Measurements from ENCODE around the gene LAPTM4A. TPM values are rescaled to one million over a fixed set of nuclear protein-coding genes. Genes with fewer than 3 reads are reported as not detected.

Gene LAPTM4A
- total and polyA plus RNA-seq, 2 donors from 2014 or later = 330 to 365 TPM

GRCh38 chr2:20080839-20081415 is 29.5 kb upstream of the LAPTM4A start:
- Histone ChIP-seq H3K9ac (ENCODE audit: low read length in 3 of 3) (no peak overlapping the region), H3K27me3 (ENCODE audit: control insufficient read depth, insufficient read depth, low read length) (no peaks in the 10 kb centered on the region), H3K9me3 (ENCODE audit: control insufficient read depth in 2 of 3, insufficient read depth in 1 of 3, low read length in 3 of 3) (peaks cover 0 to 3% (median 0%) of the 10 kb centered on the region in 3 donors), H3K4me1 (ENCODE audit: control insufficient read depth in 2 of 3, insufficient read depth in 2 of 3, low read depth in 1 of 3, low read length in 3 of 3) (no peaks in the 10 kb centered on the region), H3K36me3 (ENCODE audit: control insufficient read depth in 2 of 3, insufficient read depth in 3 of 3, low read length in 3 of 3) (no peaks in the 10 kb centered on the region), H3K27ac (ENCODE audit: low read depth in 2 of 2, low read length in 2 of 2) (no peak overlapping the region), H3K4me3 (ENCODE audit: low read length in 3 of 3) (no peak overlapping the region)
- TF ChIP-seq CTCF (IDR thresholded peaks at IDR 0.05; ENCODE audit: borderline replicate concordance, extremely low read depth, insufficient read depth) = no peak
- peak in 4 of 5 donors; percentile 68 to 82 (median 77) for DNase-seq
- FAIRE-seq = no peak
- intact Hi-C loops (cut with DNase I) = no loop called here

GRCh38 chr2:20080428-20080827 is 29.0 kb upstream of the LAPTM4A start:
- H3K36me3 ChIP-seq (ENCODE audit: control insufficient read depth in 2 of 3, insufficient read depth in 3 of 3, low read length in 3 of 3) = no peaks in the 10 kb centered on the region
- no peaks in the 10 kb centered on the region for H3K4me1 ChIP-seq (ENCODE audit: control insufficient read depth in 2 of 3, insufficient read depth in 2 of 3, low read depth in 1 of 3, low read length in 3 of 3)
- intact Hi-C loops (cut with DNase I) = no loop called here
- H3K4me3 ChIP-seq (ENCODE audit: low read length in 3 of 3) = no peak overlapping the region
- FAIRE-seq = no peak
- no peak overlapping the region for H3K27ac ChIP-seq (ENCODE audit: low read depth in 2 of 2, low read length in 2 of 2)
- peaks cover 0 to 3% (median 0%) of the 10 kb centered on the region in 3 donors for H3K9me3 ChIP-seq (ENCODE audit: control insufficient read depth in 2 of 3, insufficient read depth in 1 of 3, low read length in 3 of 3)
- no peaks in the 10 kb centered on the region for H3K27me3 ChIP-seq (ENCODE audit: control insufficient read depth, insufficient read depth, low read length)
- no peak for TF ChIP-seq CTCF (IDR thresholded peaks at IDR 0.05; ENCODE audit: borderline replicate concordance, extremely low read depth, insufficient read depth)
- H3K9ac ChIP-seq (ENCODE audit: low read length in 3 of 3) = no peak overlapping the region
- DNase-seq = no peak

GRCh38 chr2:20079546-20080115 is 28.2 kb upstream of the LAPTM4A start:
- Histone ChIP-seq H3K4me1 (ENCODE audit: control insufficient read depth in 2 of 3, insufficient read depth in 2 of 3, low read depth in 1 of 3, low read length in 3 of 3) (no peaks in the 10 kb centered on the region), H3K4me3 (ENCODE audit: low read length in 3 of 3) (no peak overlapping the region), H3K27me3 (ENCODE audit: control insufficient read depth, insufficient read depth, low read length) (no peaks in the 10 kb centered on the region), H3K36me3 (ENCODE audit: control insufficient read depth in 2 of 3, insufficient read depth in 3 of 3, low read length in 3 of 3) (no peaks in the 10 kb centered on the region), H3K9me3 (ENCODE audit: control insufficient read depth in 2 of 3, insufficient read depth in 1 of 3, low read length in 3 of 3) (peaks cover 0 to 3% (median 0%) of the 10 kb centered on the region in 3 donors), H3K27ac (ENCODE audit: low read depth in 2 of 2, low read length in 2 of 2) (no peak overlapping the region), H3K9ac (ENCODE audit: low read length in 3 of 3) (no peak overlapping the region)
- intact Hi-C loops (cut with DNase I) = no loop called here
- DNase-seq (no peak), FAIRE-seq (no peak)
- TF ChIP-seq CTCF (IDR thresholded peaks at IDR 0.05; ENCODE audit: borderline replicate concordance, extremely low read depth, insufficient read depth) = no peak
